ENCODE data around the gene IFT22.
"Not testable (repeated sequence)": the region's sequence is repeated elsewhere in the genome, so short reads cannot be mapped to it uniquely, and the experiment has no call there.

GRCh38 chr7:101264102-101264706, 57.4 kb downstream of the IFT22 start:
- not testable (repeated sequence) for TF ChIP-seq CTCF (IDR thresholded peaks at IDR 0.05); CBFB (CRISPR knock-in tag; IDR thresholded peaks at IDR 0.05; ENCODE audit: low read depth)
